Endometrium (tissue), 2 donors: Measurements from ENCODE around the gene MLIP.
"Not testable (repeated sequence)": the region's sequence is repeated elsewhere in the genome, so short reads cannot be mapped to it uniquely, and the experiment has no call there.

Experiments
- FAIRE-seq: peaks from 2 replicates; lab custom pipeline; 2012; peaks lifted over from hg19 to GRCh38; lab: Jason Lieb, UNC
- donor health status: control.
- donor health status: control.

MLIP gene

GRCh38 chr6:54151861-54152260 lies 40.6 kb downstream of the MLIP start:
- no peak for FAIRE-seq

- FAIRE-seq, result no peak
Observed at GRCh38 chr6:54156650-54157250, 45.5 kb downstream of the MLIP start.

DNA sequence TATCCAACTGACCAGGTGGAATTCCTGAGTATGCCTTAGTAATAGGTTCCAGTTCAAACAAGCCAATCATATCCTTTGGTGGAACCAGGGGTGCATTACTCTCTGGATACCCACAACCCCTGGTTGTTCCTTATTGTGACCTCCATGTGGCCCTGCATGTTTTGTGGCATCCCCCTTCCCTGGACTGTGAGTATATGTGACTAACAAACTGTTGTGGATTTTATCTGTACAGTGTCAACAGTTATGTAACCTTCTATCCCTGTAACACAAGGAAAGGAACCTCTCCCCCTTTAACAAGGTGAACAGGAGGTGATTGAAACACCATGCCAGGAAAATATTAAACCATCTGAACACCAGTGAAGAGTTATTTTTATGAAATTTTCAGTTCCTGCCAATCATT lies 46.2 kb downstream of the MLIP start:
- FAIRE-seq, result no peak

GRCh38 chr6:54173089-54173488 lies 61.8 kb downstream of the MLIP start:
- no peak for FAIRE-seq

DNA sequence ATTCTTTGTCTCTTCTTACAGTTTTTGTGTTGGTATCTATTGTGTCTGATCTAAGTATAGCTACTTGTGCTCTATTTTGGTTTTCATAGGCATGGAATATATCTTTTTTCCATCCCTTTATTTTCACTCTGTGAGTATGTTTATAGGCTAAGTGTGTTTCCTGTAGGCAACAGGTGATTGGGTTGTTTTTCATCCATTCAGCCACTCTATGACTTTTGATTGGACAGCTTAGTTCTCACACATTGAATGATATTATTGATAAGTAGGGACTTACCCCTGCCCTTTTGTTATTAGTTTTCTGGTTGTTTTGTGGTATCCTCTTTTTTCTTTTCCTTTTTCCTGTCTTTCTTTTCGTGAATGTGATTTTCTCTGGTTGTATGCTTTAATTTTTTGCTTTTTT lies 67.9 kb downstream of the MLIP start:
- FAIRE-seq, result no peak

GRCh38 chr6:54183616-54184015 lies 72.4 kb downstream of the MLIP start:
- no peak for FAIRE-seq

DNA sequence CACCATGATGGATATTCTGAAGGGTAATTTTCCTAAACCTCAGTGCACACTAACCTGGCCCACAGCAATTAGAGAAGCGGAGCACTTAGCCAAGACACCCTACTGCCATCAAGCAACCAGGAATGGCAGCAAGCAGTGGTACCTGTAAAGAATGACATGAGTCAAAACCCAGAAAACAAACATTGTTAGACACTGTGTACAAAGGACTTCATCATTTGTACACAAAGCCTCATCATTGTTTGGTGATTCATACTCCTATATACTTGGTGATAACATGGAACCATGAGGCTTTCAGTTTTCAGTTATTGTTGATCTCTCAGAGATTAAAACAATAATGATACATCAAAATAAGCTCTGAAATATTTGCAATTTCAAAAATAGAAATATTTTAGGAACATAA lies 74.6 kb downstream of the MLIP start:
- no peak for FAIRE-seq

DNA sequence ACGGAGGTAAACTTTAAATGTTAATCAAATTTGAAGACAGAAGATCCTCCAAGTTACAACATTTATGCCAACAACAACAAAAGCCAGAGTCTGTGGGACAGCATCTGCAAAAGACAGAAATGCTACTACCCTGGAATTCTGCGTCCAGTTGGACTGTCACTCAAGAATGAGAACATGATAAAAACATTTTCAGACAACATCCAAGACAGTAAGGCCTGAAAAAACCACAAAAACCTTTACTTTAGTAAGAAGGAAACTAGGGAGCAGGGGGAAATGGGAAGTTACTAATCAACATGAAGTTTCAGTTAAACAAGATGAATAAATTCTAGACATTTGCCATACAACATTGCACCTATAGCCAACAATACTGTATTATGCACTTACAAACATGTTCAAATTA lies 77.6 kb downstream of the MLIP start:
- no peak for FAIRE-seq

- FAIRE-seq, result no peak
Observed at GRCh38 chr6:54191461-54191860, 80.2 kb downstream of the MLIP start.

DNA sequence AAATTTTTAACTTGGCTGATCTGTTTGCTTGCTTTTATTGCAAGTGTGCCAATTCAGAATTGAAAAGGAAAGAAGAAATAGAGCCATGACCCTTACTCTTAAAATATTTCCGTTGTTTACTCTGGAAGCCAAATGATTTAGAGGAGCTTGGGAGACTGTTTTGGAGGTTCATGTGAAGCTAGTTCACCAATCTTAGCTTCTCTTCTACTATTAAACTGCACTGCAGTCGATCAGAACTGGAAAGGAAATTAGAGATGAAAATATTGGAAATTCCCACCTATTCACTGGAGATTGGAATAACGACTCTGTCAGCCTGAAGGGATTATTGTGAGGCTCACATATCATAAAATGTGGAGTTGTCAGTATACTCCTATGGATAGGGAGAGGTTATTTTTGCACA lies 81.8 kb downstream of the MLIP start:
- no peak for FAIRE-seq

GRCh38 chr6:54193560-54193959 lies 82.3 kb downstream of the MLIP start:
- no peak for FAIRE-seq

DNA sequence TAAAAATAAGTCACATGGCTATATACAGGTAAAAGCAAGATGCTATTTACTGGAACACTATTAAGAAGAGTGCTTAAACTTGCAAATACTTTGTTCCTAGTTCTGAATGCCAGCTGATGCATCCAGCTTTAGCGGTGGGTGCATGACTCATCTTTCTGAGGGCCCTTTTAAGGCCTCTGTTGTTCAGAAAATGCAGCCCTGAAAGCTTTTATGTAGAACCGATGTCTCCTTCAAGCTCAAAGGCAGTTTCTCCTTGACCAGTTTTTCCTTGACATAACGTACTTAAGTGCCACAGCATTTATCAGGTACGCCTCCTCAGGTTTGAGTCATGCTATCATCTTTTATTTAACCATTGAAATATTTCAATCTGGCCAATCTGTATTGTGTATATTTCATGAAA lies 82.8 kb downstream of the MLIP start:
- FAIRE-seq, result no peak

GRCh38 chr6:54195637-54196036 lies 84.4 kb downstream of the MLIP start:
- FAIRE-seq, result no peak

DNA sequence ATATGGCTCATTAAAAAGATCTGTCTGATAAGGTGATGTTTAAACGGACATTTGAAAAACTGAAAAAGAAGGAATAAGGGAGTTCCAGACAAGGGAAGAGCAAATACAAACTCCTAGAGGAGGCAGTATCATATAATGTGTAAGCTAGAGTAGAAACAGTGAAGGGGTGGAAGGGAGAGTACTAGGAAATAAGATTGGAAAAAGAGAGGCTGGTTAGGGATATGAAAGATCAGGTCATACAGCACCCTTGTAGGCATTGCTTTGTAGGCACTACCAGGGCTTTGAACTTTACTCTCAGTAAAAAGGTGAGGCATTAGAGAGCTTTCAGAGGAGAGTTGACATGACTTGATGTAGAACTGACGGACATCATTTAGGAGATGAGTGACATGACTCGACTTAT lies 85.7 kb downstream of the MLIP start:
- FAIRE-seq, result no peak

GRCh38 chr6:54198134-54198533 lies 86.9 kb downstream of the MLIP start:
- FAIRE-seq, result no peak

- FAIRE-seq, result not testable (repeated sequence)
Observed at GRCh38 chr6:54203474-54204035, 92.3 kb downstream of the MLIP start.

DNA sequence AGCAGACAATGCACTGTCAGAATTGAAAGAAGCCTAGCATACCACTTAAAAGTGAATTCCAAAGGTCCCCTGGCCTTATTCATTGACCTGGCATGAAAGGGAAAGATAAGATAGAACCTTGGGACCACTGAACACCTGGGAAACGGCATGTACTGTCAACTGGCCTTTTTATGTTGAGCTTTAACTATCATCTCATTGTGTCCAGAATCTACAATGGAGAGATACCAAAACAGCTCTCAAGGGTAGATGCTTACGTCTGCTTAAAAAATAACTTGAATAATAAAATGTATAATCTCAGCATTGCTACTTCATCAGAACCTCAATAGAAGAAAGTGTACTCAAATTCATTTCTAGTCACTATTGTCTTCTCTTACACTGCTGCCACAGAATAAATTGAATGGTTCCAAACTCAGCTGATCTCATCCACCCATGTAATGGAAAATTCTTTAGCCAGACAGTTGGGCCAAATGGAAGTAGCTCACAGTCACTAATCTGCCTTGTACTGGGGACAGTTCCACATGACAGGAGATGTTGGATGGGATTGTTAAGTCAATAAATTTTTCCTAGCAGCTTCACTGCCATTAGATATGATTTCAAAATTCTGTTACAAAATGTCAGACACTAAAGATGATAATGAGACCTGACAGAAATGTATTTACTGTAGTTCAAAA lies 93.8 kb downstream of the MLIP start:
- FAIRE-seq, result no peak

DNA sequence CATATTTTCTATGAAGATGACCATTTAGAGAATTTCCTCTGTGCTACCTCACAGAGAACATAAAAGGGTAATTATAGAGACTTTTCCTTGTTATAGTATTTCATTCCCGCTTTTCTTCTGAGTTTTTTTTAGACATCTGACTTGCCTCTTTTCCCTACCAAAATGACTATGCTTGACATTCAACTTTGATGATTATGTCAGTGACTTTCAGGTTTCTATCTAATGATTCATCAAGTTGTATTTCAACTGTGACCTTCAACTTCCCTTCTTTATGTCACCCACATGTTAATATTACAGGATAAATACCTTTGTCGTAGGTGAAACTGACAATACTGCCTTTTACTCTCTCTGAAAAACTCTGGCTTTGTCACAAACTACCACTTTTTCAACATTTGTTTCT lies 95.3 kb downstream of the MLIP start:
- FAIRE-seq, result no peak

DNA sequence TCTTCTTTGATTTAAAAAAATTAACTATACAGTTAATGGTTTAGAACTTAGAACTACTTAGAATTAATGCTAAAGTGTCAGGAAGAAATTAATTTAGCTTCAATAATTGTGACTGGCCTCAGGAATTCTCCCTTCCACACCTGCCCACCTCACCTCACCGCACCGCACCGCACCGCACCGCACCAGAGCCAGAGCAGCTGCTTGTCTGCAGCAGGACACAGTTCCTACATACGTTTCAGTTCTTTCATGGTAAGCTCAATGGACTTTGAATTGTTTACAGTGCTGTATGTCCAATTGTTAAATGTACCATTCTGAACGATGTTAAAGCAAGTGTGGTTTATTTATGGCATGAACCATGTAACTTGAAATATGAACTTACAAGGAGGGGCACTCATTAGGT lies 98.7 kb downstream of the MLIP start:
- FAIRE-seq, result not testable (repeated sequence)

DNA sequence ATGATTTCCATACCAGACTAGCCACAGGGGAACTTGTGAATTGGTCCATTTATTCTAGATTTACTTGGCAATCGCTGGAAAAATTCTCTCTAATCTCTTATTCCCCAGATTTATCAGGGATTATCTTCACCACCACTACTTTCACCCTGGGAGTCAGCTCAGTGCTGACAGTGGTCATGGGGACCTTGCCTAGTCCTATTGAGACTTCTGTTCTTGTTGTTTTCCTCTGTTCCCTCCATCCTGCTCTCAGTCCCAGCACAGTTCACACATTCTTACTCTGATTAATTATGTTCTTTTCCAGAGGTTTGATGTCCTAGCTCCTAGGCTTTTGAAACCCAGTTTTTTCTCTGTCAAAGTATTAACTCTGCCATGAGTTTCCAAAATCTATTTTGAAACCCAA lies 103.0 kb downstream of the MLIP start:
- FAIRE-seq, result no peak

- no peak for FAIRE-seq
Observed at GRCh38 chr6:54216336-54216735, 105.1 kb downstream of the MLIP start.

DNA sequence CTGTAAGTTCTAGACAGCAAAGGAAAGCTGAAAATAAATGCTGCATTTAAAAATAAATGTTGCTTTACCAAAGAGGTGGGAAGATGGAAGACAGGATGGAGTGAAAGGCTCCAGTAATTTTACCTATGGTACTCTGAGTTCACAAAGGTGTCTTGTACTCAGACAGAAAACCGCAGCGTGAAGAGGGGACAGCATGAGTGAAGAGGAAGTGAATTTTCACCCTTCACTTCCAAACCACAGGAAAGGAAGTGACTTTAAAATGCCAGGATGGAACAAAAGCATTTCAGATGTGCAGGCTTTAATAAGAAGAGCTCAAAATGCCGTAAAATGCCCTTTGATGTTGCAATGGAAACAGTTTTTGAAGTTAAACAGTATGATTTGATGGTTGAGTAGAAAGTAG lies 105.8 kb downstream of the MLIP start:
- FAIRE-seq, result no peak

DNA sequence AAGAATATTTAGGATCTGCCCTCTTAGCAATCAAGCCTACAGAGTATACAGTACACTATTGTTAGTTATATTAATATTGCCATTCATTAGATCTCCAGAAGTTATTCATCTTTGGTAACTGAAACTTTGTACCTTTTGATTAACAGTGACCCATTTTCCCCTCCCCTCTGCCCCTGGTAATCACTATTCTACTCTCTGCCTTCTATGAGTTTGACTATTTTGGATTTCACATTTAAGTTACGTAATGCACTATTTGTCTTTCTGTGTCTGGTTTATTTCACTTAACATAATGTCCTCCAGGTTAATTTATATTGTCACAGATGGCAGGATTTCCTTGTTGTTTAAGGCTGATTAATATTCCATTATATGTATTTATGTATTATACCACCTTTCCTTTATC lies 111.0 kb downstream of the MLIP start:
- FAIRE-seq, result no peak

- no peak for FAIRE-seq
Observed at GRCh38 chr6:54232703-54233102, 121.5 kb downstream of the MLIP start.
